Measurements from ENCODE around the gene ADD2.

- TF ChIP-seq CTCF (conservative IDR thresholded peaks at IDR 0.05; ENCODE audit: low read depth, low read length) (no peak), EZH2 (IDR thresholded peaks at IDR 0.05; ENCODE audit: borderline replicate concordance, low read depth, low read length, poor library complexity, severe bottlenecking) (no peak)
These were observed 22.6 kb downstream of the ADD2 start for GRCh38 chr2:70745276-70745825.
